Raji (cell line): ENCODE measurements around the gene SLC37A4.

Source experiments
- POLR2A ChIP-seq: IDR thresholded peaks from 2 replicates; pipeline ENCODE4 v1.6.1; 2011; ENCODE audit warnings: low read depth, low read length, control low read depth; ENCODE audit not compliant: insufficient read depth

The SLC37A4 gene

DNA sequence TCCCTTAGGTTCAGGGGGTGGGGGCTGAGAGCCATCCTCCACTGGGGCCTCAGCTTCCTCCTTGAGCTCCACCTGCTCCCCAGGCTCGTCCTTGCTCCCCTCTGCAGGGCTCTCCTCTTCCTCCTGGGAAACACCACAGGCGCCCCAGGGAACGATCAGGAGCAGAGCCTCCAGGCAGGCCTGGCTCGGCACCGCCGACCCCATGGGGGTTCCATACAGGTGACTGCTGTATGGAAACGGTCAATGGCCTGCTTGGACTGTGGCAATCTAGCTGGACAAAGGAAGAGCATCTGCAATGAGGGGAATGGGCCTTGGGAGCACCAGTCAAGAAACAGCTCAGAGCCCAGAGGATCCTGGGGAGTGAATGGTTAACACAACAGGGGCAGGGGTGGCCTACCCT is 18.4 kb upstream of the SLC37A4 start:
- TF ChIP-seq POLR2A = no peak

DNA sequence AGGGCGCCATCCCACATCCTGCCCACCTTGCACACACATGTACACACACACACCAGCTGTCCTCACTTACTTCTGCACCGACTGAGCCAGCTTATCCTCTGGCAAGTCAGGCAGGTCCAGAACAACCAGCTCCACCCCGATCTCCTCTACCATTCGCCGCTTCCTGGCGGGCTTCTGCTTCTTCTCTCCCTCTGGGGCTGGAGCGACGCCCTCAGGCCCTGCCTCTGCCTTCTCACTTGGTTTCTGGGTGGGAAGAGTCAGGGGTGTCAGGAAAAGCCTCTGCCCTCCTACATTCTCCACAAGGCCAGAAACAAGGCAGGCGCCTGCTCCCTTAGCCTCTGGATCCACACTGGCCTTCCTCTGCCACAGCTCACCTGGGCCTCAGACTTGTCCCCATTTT is 18.0 kb upstream of the SLC37A4 start:
- TF ChIP-seq POLR2A = no peak

GRCh38 chr11:119047205-119047604 is 16.5 kb upstream of the SLC37A4 start:
- no peak for TF ChIP-seq POLR2A

DNA sequence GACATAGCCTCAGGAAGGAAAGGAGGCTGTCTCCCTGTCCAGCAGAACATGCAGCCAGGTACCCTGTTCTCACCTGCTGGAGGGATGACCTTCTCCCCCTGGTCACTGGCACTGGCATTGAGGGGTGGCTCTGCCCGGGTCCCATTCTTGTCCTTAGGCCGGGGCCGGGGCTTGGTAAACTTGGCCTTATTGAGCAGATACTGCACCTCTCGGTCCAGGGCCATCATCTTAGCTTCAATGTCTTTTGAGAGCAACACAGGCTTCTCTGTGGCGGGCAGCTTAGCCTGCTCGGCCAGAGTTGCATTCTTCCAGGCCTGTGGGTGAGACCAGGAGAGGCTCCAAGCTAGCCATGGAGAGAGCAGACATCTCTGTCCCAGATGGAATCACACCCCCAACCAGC is 15.8 kb upstream of the SLC37A4 start:
- TF ChIP-seq POLR2A = no peak

DNA sequence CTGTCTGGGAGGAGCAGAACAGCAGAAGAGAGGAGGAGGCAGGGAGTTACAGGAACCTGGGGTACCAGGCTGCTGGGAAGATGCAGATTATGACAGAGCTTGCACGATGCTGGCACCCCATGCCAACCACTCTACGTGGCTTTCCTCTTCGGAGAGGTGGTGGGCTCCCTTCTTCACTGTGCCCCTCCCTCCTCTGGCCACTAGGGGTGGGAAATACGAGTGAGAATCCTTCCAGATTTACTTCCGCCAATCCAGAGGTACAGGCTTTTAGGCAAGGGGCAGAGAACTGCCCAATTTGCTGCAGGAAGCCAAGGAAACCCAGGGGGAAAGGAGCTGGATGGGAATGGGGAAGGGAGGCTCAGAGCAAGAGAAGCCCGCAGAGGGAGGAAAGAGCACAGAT is 14.0 kb upstream of the SLC37A4 start:
- TF ChIP-seq POLR2A = no peak

- no peak for TF ChIP-seq POLR2A
Measured at GRCh38 chr11:119042927-119043326, 12.2 kb upstream of the SLC37A4 start.

DNA sequence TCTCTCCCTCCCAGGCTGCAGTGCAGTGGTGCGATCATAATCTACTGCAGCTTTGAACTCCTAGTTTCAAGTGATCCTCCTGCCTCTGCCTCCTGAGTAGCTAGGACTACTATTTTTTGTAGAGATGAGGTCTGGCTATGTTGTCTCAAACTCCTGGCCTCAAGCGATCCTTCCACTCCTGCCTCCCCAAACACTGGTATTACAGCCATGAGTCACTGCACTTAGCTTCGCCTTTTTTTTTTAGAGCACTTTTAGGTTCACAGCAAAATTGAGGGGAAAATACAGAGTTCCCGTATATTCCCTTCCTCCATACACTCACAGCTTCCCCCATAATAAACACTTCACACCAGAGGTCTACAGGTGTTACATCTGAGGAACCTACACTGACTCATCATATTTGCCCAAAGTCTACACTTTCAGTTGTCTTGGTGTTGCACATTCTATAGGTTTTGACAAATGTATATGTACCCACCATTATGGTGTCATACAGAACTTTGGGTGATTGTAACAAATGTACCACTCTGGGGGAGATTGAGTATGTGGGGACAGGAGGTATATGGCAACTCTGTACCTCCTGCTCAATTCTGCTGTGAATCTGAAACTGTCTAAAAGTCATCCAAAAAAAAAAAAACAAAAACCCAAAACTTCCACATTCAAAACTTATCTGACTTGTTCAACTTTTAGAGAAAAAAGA is 11.3 kb upstream of the SLC37A4 start:
- TF ChIP-seq POLR2A = no peak

GRCh38 chr11:119038884-119039283 is 8.2 kb upstream of the SLC37A4 start:
- no peak for TF ChIP-seq POLR2A

- no peak for TF ChIP-seq POLR2A
Measured at GRCh38 chr11:119034813-119035212, 4.1 kb upstream of the SLC37A4 start.

DNA sequence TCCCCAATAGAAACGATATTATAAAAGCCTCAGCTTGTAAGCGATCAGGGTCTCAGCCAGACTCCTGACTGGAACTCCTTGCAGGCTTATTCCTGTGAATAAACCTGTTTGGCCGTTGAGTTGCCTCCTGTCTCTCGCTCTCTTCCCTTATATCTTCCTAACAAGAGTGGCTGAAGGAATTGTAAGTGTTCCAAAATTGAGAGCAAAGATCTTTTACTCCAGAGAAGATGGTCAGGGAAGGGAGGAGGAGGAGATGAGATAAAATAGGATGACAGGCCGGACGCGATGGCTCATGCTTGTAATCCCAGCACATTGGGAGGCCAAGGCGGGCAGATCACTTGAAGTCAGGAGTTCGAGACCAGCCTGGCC is 1.2 kb upstream of the SLC37A4 start:
- no peak for TF ChIP-seq POLR2A

GRCh38 chr11:119030029-119030328 is 698 bp downstream of the SLC37A4 start:
- TF ChIP-seq POLR2A = no peak

- no peak for TF ChIP-seq POLR2A
Measured at GRCh38 chr11:119029340-119030028, 1.2 kb downstream of the SLC37A4 start.

DNA sequence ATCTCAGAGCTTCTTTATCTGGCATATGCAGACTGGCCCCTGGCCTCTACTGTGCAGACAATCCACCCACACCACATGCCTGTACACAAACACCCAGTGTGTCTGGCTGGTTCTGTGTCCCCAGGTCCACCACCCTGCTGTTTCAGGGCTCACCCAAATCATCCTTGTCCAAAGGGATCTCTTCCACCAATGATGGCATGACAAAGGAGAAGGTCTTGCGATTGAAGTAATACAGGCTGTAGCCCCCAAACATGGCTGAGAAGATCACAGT is 1.7 kb downstream of the SLC37A4 start:
- no peak for TF ChIP-seq POLR2A

GRCh38 chr11:119028346-119029068 is 2.2 kb downstream of the SLC37A4 start:
- 0 out of 2 replicates have a peak, but pooled peaks have one; percentile 10 for TF ChIP-seq POLR2A

DNA sequence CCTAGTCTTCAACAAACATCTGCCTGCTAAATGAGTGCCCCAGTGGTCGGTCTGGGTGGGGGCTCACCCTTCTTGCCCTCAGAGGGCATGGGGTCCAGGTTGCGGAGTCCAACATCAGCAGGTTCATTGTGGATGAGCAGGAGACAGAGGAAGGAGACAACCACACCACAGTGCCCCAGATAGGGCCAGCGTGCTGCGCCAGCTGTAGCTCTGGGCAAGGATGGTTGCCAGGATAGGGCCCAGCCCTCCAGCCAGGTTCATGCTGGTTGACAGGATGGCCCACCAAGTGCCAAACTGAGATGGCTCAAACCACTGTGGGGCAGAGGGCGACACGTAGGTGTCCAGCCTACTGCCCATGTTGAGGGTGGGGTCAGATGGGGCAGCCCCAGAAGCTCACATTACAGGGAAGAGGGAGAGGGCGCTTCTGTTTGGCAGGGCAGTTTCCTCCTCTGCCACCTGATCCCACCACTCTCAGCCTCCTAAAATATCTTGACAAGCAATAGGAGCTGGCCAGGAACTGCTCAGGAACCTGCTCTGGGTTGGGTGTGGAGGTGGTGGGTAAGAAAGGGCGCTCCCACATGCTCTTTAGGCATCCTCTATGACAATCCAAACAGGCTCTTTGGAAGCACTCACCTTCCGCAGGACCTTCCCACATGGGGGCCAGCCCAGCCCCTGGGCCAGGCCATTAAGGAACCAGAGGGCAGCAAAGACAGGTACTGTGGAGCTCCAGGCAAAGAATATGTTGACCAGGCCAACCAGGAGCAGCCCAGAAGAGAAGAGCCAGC is 2.9 kb downstream of the SLC37A4 start:
- no peak for TF ChIP-seq POLR2A

GRCh38 chr11:119026970-119027369 is 3.7 kb downstream of the SLC37A4 start:
- no peak for TF ChIP-seq POLR2A
